Panc1 (cell line): ENCODE data around the gene GRIA3. TPM values are rescaled to one million over a fixed set of nuclear protein-coding genes. Genes with fewer than 3 reads are reported as not detected.

Experiments
- ATAC-seq: fragments of 200-7000 bp; cut with Tn5 transposase; 2 replicates; pipeline ENCODE4 v1.9.1; 2020; ENCODE audit warnings: mild to moderate bottlenecking, moderate library complexity
- BruUV-seq: library from RNA; stranded (reverse); fragments of 400-500 nt; replicated peaks from 2 replicates; lab custom pipeline; 2021; lab: Mats Ljungman, UMichigan
- CTCF ChIA-PET: fragments of 300-600 bp; sonication (Branson Sonifier 250); formaldehyde crosslinking; loops from one replicate; lab custom pipeline; 2022; ENCODE audit warnings: antibody characterized with exemption; lab: Charles Lee
- POLR2A ChIA-PET: fragments of 300-600 bp; sonication (Branson Sonifier 250); formaldehyde crosslinking; loops from one replicate; lab custom pipeline; 2022; ENCODE audit warnings: antibody characterized with exemption; lab: Charles Lee
- DNase-seq: peaks from one replicate; pipeline ENCODE4 v3.0.0-alpha.2; 2010; ENCODE audit warnings: low read depth, low spot score
- H3K27ac ChIP-seq: 2 replicates; pipeline ENCODE4 v1.5.1; 2011; ENCODE audit warnings: mild to moderate bottlenecking, low read length, inconsistent platforms
- H3K27me3 ChIP-seq: fragments of 200-500 bp; sonication (Bioruptor generic); 2 replicates; pipeline ENCODE4 v1.6.0; 2014; ENCODE audit warnings: low read length, inconsistent platforms; ENCODE audit not compliant: control insufficient read depth, insufficient read depth
- H3K36me3 ChIP-seq: fragments of 200-500 bp; sonication (Bioruptor generic); 2 replicates; pipeline ENCODE4 v1.5.1; 2014; ENCODE audit warnings: inconsistent platforms, mild to moderate bottlenecking, low read length, moderate library complexity; ENCODE audit not compliant: control insufficient read depth, insufficient read depth
- H3K4me1 ChIP-seq: 2 replicates; pipeline ENCODE4 v1.5.1; 2011; ENCODE audit warnings: inconsistent platforms, mild to moderate bottlenecking, low read length, moderate library complexity; ENCODE audit not compliant: control insufficient read depth, insufficient read depth
- H3K4me3 ChIP-seq, 2 experiments: 2 replicates each; pipeline ENCODE4 v1.5.1; 2011 to 2012; ENCODE audit warnings: low read depth in 2 of 2, low read length in 2 of 2, mild to moderate bottlenecking in 2 of 2, inconsistent platforms in 1 of 2, moderate library complexity in 1 of 2
- H3K9me3 ChIP-seq: fragments of 200-500 bp; sonication (Bioruptor generic); 2 replicates; pipeline ENCODE4 v1.5.1; 2014; ENCODE audit warnings: low read depth, mild to moderate bottlenecking, inconsistent platforms, low read length, moderate library complexity; ENCODE audit not compliant: control insufficient read depth, insufficient read depth
- CTCF ChIP-seq: fragments of 450-650 bp; IDR thresholded peaks from 2 replicates; pipeline ENCODE4 v1.5.1; 2017; ENCODE audit warnings: mild to moderate bottlenecking
- POLR2AphosphoS5 ChIP-seq: IDR thresholded peaks from 2 replicates; pipeline ENCODE4 v1.6.1; 2012; ENCODE audit warnings: mild to moderate bottlenecking, low read depth, low read length, moderate library complexity
- SIN3A ChIP-seq: IDR thresholded peaks from 2 replicates; pipeline ENCODE4 v1.6.1; 2012; ENCODE audit warnings: low read depth, mild to moderate bottlenecking, low read length, moderate library complexity, borderline replicate concordance; ENCODE audit not compliant: insufficient read depth
- TCF7L2 ChIP-seq: IDR thresholded peaks from 2 replicates; pipeline ENCODE4 v1.6.1; 2011; ENCODE audit warnings: mild to moderate bottlenecking, low read depth, low read length, inconsistent platforms
- in situ Hi-C: cut with HindIII; loops from 2 replicates; pipeline ENCODE4 v1.10.0; 2016; ENCODE audit warnings: low sequenced_read_pairs, low pct_unique_long_range_greater_than_20kb
- intact Hi-C: fragments of 100-400 bp; cut with micrococcal nuclease; formaldehyde crosslinking; loops from one replicate; pipeline ENCODE4 v1.10.0; 2022; ENCODE audit not compliant: unreplicated experiment
- total RNA-seq: library from RNA; stranded (reverse); gene quantifications from one replicate; pipeline ENCODE4 v1.2.1, GENCODE V29; 2021; ENCODE audit not compliant: unreplicated experiment
- TF ChIP-seq, protein P1 (sequence below), 2 experiments: IDR thresholded peaks; 2 replicates each; pipeline ENCODE4 v1.6.1; 2011 to 2012; ENCODE audit warnings: low read depth in 2 of 2, control low read depth in 1 of 2, low read length in 1 of 2, mild to moderate bottlenecking in 1 of 2, moderate library complexity in 1 of 2; ENCODE audit not compliant: insufficient read depth in 1 of 2

The GRIA3 gene
- total RNA-seq, 1 experiment from 2014 or later, result not detected

- no peak for TF ChIP-seq CTCF
Observed at GRCh38 chrX:123408821-123409737, 225.0 kb downstream of the GRIA3 start (continued).

- intact Hi-C loops (no loop called here), in situ Hi-C loops (no loop called here)
- BruUV-seq, result no TSS peak
- no peak overlapping the region for H3K27ac ChIP-seq
- peak; percentile 77 for ATAC-seq
- H3K4me1 ChIP-seq, result no peaks in the 10 kb centered on the region
- H3K36me3 ChIP-seq, result no peaks in the 10 kb centered on the region
- no peaks in the 10 kb centered on the region for H3K27me3 ChIP-seq
- POLR2A ChIA-PET, result no interaction called here
- H3K9me3 ChIP-seq, result no peaks in the 10 kb centered on the region
- TF ChIP-seq CTCF, result peak; percentile 69; the same call in 1 of the 2 replicates
- TF ChIP-seq, protein P1, sequence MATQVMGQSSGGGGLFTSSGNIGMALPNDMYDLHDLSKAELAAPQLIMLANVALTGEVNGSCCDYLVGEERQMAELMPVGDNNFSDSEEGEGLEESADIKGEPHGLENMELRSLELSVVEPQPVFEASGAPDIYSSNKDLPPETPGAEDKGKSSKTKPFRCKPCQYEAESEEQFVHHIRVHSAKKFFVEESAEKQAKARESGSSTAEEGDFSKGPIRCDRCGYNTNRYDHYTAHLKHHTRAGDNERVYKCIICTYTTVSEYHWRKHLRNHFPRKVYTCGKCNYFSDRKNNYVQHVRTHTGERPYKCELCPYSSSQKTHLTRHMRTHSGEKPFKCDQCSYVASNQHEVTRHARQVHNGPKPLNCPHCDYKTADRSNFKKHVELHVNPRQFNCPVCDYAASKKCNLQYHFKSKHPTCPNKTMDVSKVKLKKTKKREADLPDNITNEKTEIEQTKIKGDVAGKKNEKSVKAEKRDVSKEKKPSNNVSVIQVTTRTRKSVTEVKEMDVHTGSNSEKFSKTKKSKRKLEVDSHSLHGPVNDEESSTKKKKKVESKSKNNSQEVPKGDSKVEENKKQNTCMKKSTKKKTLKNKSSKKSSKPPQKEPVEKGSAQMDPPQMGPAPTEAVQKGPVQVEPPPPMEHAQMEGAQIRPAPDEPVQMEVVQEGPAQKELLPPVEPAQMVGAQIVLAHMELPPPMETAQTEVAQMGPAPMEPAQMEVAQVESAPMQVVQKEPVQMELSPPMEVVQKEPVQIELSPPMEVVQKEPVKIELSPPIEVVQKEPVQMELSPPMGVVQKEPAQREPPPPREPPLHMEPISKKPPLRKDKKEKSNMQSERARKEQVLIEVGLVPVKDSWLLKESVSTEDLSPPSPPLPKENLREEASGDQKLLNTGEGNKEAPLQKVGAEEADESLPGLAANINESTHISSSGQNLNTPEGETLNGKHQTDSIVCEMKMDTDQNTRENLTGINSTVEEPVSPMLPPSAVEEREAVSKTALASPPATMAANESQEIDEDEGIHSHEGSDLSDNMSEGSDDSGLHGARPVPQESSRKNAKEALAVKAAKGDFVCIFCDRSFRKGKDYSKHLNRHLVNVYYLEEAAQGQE (IDR thresholded peaks at IDR 0.05; ENCODE audit: insufficient read depth in 1 of 2, low read depth in 2 of 2, low read length in 1 of 2), result no peak
- CTCF ChIA-PET, result interaction anchor here (0.6 kb wide), 1 partner anchor 288 kb away, joined by 7 read pairs; no protein-coding TSS in a partner anchor
- DNase-seq, result peak; percentile 8
- no peak overlapping the region for H3K4me3 ChIP-seq
Observed at GRCh38 chrX:123422875-123423274, 238.8 kb downstream of the GRIA3 start.

DNA sequence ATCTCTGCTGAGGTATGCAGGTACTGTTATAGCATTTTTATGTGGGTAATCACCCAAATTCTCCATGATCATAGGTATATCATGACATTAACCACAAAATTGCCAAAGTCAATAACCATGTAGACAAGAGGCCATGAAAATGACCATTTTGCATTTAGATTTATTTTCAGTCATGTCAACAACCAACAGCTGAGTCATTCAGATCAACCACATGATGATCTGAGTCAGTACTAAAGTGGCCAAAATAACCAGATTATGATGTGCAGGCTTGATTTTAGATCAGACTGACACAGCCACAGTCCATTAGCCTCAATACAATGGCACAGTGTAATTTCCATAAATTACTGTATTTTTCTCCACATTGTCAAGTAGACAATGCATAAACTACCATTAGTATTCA, 240.5 kb downstream of the GRIA3 start:
- intact Hi-C loops (no loop called here), in situ Hi-C loops (no loop called here)
- TF ChIP-seq SIN3A, result no peak
- TF ChIP-seq CTCF, result no peak
- no peak for TF ChIP-seq POLR2AphosphoS5
- TF ChIP-seq, protein P1 (IDR thresholded peaks at IDR 0.05; ENCODE audit: insufficient read depth in 1 of 2, low read depth in 2 of 2, low read length in 1 of 2), result no peak
- TF ChIP-seq TCF7L2, result no peak
- Histone ChIP-seq H3K4me3 (no peak overlapping the region), H3K9me3 (no peaks in the 10 kb centered on the region), H3K36me3 (no peaks in the 10 kb centered on the region), H3K4me1 (no peaks in the 10 kb centered on the region), H3K27ac (no peak overlapping the region), H3K27me3 (no peaks in the 10 kb centered on the region)
- ChIA-PET CTCF (no interaction called here), POLR2A (no interaction called here)
- DNase-seq, result peak; percentile 8
- ATAC-seq, result no peak
- no TSS peak for BruUV-seq
